Sigmoid colon (tissue), 3 donors: ENCODE measurements around the gene UBA3.

ENCODE experiments used
- CTCF ChIP-seq, 4 experiments: fragments of 450-650 bp in 3 of 4; fragments of 200-600 bp in 1 of 4; IDR thresholded peaks; one replicate each; pipeline ENCODE4 v1.5.1; 2016 to 2019; ENCODE audit warnings: antibody characterized with exemption in 4 of 4, mild to moderate bottlenecking in 3 of 4, moderate library complexity in 2 of 4
- POLR2A ChIP-seq, 2 donors: fragments of 450-650 bp; IDR thresholded peaks; one replicate each; pipeline ENCODE4 v1.6.1; 2016; ENCODE audit warnings: antibody characterized with exemption in 2 of 2, mild to moderate bottlenecking in 2 of 2, moderate library complexity in 2 of 2

GRCh38 chr3:69033470-69033869 is 46.7 kb downstream of the UBA3 start:
- TF ChIP-seq CTCF (IDR thresholded peaks at IDR 0.05) = no peak
- no peak for TF ChIP-seq POLR2A (IDR thresholded peaks at IDR 0.05)
